ENCODE data around the gene CENPQ.
A peak's percentile ranks its signal among the peaks of the same experiment; 100 is the strongest.

The CENPQ gene

DNA sequence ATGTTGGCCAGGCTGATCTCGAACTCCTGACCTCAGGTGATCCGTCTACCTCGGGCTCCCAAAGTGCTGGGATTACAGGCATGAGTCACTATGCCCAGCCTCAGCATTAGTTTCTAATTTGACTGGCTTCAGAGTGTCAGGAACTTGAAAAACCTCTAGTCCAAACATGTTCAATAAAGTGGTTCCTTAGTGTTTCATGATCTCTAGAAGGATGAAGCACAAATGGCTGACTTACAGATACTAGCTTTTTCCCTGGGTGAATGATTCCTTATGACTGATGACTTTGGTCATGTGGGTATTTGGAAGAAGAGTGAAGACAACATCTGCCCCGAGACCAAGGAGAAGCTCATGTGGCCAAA is 53.0 kb downstream of the CENPQ start:
- TF ChIP-seq, protein P1, sequence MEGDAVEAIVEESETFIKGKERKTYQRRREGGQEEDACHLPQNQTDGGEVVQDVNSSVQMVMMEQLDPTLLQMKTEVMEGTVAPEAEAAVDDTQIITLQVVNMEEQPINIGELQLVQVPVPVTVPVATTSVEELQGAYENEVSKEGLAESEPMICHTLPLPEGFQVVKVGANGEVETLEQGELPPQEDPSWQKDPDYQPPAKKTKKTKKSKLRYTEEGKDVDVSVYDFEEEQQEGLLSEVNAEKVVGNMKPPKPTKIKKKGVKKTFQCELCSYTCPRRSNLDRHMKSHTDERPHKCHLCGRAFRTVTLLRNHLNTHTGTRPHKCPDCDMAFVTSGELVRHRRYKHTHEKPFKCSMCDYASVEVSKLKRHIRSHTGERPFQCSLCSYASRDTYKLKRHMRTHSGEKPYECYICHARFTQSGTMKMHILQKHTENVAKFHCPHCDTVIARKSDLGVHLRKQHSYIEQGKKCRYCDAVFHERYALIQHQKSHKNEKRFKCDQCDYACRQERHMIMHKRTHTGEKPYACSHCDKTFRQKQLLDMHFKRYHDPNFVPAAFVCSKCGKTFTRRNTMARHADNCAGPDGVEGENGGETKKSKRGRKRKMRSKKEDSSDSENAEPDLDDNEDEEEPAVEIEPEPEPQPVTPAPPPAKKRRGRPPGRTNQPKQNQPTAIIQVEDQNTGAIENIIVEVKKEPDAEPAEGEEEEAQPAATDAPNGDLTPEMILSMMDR (IDR thresholded peaks at IDR 0.05; ENCODE audit: control insufficient read depth, extremely low read depth, insufficient read depth) = no peak
- no peak overlapping the region for H3K4me3 ChIP-seq (ENCODE audit: low read depth, low read length)
- no peak for DNase-seq (ENCODE audit: low read depth)

- TF ChIP-seq, protein P1 (IDR thresholded peaks at IDR 0.05; ENCODE audit: control insufficient read depth, extremely low read depth, insufficient read depth) = no peak
- no peak for DNase-seq (ENCODE audit: low read depth)
- no peak overlapping the region for H3K4me3 ChIP-seq (ENCODE audit: low read depth, low read length)
Measured at GRCh38 chr6:49517919-49518318, 54.7 kb downstream of the CENPQ start.

DNA sequence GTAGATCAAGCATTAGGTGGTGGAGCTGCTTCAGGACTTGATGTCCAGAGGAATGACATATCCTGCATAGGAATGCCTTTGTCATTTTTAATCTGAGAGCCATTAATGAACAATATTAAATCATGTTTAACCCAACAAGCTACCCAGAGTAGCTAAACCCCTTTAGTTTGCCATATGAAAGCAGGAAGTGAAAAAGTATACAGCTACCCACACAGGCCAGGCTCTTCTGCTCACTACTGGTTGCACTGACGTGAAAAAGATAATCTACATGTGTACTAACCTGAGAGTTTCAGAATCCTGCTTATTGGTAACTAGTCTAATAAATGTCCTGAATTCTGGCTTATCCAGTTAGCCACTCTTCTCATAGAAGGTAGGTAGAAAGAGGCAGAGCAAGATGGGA is 56.5 kb downstream of the CENPQ start:
- DNase-seq (ENCODE audit: low read depth) = no peak
- TF ChIP-seq, protein P1 (IDR thresholded peaks at IDR 0.05; ENCODE audit: control insufficient read depth, extremely low read depth, insufficient read depth) = no peak
- H3K4me3 ChIP-seq (ENCODE audit: low read depth, low read length) = no peak overlapping the region

DNA sequence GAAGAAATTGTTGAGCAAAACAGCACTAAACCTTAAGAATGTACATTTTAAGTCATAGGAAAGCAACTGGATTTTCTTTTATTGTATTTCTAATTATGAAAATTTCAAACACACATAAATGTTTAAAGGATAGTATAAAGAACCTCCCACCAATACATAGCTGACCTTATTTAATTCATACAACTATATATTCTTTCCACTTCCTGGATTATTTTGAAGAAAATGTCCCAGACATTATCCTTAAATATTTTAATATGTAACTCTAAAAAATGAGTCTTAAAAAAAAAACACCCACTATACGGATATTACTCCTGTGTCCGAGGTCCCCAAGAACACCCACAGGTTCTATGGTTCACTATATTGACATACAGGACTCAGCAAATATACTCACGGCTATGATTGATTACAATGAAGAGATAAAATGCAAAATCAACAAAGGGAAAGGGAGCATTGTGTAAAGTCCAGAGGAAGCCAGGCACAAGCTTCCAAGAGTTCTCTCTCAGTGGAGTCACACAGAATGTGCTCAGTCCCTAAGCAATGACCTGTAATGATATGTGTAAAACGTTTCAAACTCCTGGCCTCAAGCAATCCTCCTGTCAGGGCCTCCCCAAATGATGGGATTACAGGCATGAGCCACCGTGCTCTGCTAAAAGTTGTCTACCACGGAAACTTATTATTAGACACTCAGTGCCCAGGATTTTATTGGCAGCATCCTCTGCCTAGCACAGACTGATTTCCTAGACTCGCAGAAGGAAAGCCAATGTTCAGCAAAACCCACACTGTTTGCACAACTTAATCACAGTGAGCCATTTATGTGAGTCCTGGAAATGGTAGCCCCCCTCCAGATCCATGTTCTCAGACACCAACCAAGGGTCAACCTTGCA is 59.8 kb downstream of the CENPQ start:
- TF ChIP-seq, protein P1 (IDR thresholded peaks at IDR 0.05; ENCODE audit: control insufficient read depth, extremely low read depth, insufficient read depth) = no peak
- H3K4me3 ChIP-seq (ENCODE audit: low read depth, low read length) = no peak overlapping the region
- peak; percentile 72 for DNase-seq (ENCODE audit: low read depth)

DNA sequence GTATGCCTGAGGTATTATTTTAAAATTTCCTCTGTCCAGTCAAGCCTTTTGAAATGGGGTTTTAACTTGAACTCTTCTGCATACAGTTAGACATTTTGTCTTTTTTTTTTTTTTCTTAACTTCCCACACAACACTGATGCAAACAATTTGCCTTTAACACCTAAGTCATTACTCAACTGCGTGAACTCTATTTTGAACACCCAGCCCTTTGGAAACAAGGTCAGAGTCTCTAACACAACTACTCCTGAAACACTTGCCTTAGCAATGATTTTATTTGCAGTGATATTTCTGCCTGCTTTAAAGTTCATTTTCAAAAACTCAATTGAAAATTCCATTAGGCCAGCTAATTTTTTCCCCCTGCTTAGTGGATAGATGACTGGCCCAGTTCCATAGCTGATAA is 60.7 kb downstream of the CENPQ start:
- DNase-seq (ENCODE audit: low read depth) = no peak
- TF ChIP-seq, protein P1 (IDR thresholded peaks at IDR 0.05; ENCODE audit: control insufficient read depth, extremely low read depth, insufficient read depth) = no peak
- no peak overlapping the region for H3K4me3 ChIP-seq (ENCODE audit: low read depth, low read length)

DNA sequence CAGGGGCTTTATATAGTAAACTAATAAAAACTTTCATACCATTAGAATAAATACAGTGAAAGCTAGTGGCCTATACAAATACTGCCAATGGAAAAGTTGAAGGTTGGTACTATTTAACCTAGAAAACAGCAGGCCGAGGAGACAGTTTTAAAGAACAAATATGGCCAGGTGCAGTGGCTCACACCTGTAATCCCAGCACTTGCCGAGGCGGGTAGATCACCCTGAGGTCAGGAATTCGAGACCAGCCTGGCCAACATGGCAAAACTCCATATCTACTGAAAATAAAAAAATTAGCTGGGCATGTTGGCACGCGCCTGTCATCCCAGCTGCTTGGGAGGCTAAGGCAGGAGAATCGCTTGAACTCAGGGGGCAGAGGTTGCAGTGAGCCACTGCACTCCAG is 61.4 kb downstream of the CENPQ start:
- peak; percentile 67 for DNase-seq (ENCODE audit: low read depth)
- TF ChIP-seq, protein P1 (IDR thresholded peaks at IDR 0.05; ENCODE audit: control insufficient read depth, extremely low read depth, insufficient read depth) = no peak
- no peak overlapping the region for H3K4me3 ChIP-seq (ENCODE audit: low read depth, low read length)

- no peak for DNase-seq (ENCODE audit: low read depth)
- H3K4me3 ChIP-seq (ENCODE audit: low read depth, low read length) = no peak overlapping the region
- TF ChIP-seq, protein P1 (IDR thresholded peaks at IDR 0.05; ENCODE audit: control insufficient read depth, extremely low read depth, insufficient read depth) = no peak
Measured at GRCh38 chr6:49526598-49526997, 63.4 kb downstream of the CENPQ start.
